Activated gamma-delta T cell (primary cell): ENCODE results near the gene SLC44A5.
"Not testable (repeated sequence)": the region's sequence is repeated elsewhere in the genome, so short reads cannot be mapped to it uniquely, and the experiment has no call there.

Experiments
- DNase-seq: peaks from one replicate; lab custom pipeline; 2025; lab: John Stamatoyannopoulos, UW
- total RNA-seq, 2 donors: gene quantifications; one replicate each; lab custom pipeline; 2026; lab: John Stamatoyannopoulos, UW

Gene SLC44A5
- 0 to 5.6 reads per million in 2 donors for total RNA-seq

DNA sequence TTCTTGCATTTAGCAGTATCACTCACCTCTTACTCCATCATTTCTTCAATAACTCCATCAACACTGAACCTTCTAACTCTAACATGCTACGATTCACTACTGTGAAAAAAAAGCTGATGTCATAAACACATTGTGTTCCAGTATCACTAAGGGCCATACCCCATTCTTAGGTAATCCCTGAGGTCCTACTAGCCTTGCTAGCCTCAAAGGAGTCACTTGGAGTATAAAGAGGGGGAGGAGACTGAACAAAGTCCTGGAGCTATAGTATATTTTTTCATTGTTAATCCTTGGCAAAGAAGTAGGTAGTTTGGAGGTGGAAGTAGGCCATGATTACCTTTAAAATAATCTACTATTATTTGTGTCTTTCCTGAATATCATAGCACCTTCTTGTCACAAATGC is at the start of gene SLC44A5:
SLC44A5 (minus strand) TSS at position 101 of the 400 bp plus-strand sequence. CDS start 69,667 bp downstream, outside the sequence.
- no peak for DNase-seq

DNA sequence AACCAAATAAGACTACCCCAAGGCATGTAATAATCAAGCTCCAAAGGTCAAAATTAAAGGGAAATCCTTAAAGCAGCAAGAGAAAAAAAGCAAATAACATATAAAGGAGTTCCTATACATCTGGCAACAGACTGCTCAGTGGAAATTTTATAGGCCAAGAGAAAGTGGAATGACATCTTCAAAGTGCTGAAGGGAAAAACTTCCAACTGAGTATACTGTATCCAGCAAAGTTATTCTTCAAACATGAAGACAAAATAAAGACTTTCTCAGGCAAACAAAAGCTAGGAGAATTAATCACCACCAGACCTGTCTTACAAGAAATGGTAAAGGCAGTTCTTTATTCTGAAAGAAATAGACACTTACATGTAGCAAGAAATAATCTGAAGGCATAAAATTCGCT is 45.0 kb upstream of the SLC44A5 start:
- no peak for DNase-seq

- DNase-seq = not testable (repeated sequence)
Measured at GRCh38 chr1:75647183-75647582, 36.3 kb upstream of the SLC44A5 start.

GRCh38 chr1:75645153-75645552 is 34.2 kb upstream of the SLC44A5 start:
- not testable (repeated sequence) for DNase-seq

- no peak for DNase-seq
Measured at GRCh38 chr1:75643460-75643859, 32.5 kb upstream of the SLC44A5 start.

GRCh38 chr1:75641325-75641724 is 30.4 kb upstream of the SLC44A5 start:
- no peak for DNase-seq

GRCh38 chr1:75640137-75640536 is 29.2 kb upstream of the SLC44A5 start:
- DNase-seq = no peak

- DNase-seq = no peak
Measured at GRCh38 chr1:75632350-75632949, 21.5 kb upstream of the SLC44A5 start.

DNA sequence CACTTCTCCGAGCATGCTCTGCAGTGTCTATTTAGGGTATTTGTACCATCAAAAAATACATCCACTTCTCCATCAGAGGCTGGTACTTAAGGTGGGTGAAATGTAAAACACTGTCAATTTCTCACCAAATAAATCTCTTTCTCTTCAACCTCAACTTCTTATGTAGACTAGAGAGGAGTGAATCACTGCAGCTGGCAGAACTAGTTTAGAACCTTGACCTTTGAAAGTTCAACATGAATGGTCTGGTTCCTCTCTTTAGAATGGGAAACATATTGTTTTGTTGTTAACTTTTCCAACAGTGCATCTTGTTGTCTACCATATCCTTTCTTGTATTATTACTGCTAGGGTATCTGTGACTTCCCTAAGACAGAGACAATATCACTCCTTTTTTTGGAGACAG is 20.1 kb upstream of the SLC44A5 start:
- no peak for DNase-seq

DNA sequence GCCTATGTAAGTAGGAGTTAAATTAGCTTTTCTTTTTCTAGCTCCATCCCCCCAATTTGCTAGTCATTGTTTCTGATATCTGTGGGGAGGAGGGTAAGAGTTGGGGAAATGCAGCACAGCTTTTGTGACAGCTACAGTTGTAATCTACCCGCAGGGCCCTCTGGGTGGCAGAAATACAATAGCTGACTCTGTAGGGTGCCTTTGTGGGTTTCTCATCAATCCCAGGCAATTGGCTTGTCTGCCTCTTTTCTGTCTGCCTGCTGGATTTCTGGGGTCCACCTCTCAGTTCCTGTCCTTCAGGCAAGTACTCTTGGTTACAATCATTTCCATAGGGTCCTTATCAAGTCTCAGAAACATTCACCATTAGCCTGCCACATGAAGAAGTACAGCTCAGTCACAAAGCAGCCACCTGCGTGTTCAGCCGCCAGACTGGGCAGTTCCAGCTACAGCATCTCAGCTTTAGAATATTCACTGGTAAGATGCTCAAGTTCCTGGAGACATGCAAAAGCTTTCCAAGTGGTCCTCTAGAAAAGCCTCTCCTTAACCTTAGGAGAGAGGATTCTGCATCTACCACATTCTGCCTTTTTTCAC is 19.2 kb upstream of the SLC44A5 start:
- no peak for DNase-seq

- DNase-seq = no peak
Measured at GRCh38 chr1:75625795-75626194, 14.9 kb upstream of the SLC44A5 start.

GRCh38 chr1:75618382-75618781 is 7.5 kb upstream of the SLC44A5 start:
- no peak for DNase-seq

DNA sequence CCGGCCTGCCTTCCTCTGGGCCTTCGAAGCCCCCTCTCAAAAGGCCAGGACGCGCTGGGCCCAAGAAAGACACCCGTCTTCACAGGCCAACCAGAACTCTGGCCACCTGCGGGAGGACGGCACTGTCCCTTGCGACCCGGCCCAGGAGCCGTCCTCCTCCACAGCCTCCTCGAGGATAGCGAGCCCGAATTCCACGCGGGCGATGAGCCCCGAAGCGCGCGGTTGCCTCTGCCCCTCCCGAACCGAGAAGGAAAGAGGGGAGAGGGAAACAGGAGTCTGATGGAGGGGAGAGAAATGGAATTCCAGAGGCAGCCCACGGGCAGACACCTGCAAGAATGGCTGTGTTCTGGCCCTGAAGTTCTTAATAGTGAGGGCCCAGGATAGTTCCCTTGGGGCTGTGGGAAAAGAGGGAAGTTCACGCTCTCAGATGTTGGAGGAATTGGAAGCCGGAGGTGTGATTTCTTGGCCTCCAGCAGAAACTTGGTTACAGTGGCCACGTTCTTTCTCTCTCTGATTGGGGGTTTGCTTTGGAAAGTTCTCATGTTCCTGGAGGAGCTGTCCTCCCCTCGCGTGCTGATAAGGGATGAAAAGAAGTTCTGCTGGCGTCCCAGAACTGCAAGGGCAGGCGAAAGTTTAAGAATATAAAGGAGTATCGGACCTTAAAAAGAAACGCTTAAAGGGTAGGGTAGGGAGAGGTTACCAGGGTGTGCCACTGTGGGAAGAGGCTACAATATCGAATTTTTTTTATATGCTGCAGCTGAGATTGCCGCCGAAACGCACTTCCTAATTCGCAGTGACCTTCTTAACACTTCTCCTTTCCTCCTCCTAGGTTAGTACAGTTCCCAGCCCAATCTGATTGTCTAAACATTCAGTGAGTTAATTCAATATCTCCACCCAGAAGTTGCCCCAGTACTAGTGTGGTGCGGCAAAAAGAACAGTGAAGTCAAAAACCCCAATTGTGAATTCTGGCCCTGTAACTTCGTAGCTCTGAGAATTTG is 5.8 kb upstream of the SLC44A5 start:
- DNase-seq = no peak

GRCh38 chr1:75615613-75616435 is 4.9 kb upstream of the SLC44A5 start:
- DNase-seq = no peak

DNA sequence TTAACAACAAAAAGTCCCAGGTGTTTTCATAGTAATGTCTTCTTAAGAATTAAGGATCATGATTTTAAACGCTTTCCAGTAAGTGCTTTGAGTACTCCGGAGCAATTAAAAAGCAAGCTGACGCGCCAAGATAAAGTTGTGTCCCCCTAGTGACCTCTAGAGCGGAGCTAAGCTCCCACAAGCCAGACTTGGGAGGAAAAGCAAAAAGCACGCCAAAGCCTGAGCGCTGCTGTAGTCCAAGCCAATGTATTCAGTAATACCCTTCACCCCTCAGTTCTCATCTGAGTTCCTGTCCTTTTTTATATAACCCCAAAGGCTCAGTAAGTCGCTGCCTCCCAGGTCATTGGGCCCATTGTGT is 3.5 kb upstream of the SLC44A5 start:
- no peak for DNase-seq

DNA sequence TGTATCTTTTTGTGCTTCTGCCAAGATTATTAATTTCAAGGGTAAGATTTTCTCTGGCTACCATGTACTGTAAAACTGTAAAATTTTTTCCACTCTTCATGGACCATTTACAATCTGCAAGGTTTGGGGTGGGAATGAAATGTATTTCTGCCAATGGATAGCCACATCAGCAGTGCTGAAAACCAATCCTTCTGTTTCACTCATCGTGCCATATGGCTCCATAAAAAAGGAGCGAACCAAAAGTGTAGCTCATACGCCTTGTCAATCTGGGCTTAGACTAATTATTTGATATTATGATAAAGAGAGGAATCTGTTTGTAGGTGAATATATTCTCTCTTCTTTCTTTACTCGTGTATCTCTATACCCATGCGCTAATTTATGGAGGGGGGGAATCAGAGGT is 3.0 kb upstream of the SLC44A5 start:
- DNase-seq = no peak

DNA sequence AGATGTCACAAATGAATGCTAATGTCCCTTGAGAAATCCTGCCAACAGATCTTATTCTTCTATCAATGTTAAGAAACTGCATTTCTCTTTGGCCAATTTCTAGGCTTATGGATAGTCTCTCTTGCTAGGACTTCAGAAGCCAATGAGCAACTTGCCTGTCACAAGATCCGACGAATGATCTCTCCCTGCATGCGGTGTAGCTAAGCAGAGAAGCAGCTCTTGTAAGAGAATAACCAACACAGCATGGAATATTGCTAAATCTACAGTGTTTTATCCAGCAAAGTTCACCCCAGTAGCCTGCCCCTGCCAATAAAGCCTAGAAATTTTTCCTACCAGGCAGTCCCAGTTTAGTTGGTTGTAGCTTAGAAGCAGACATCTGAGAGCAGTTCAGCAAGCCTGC is 2.1 kb upstream of the SLC44A5 start:
- DNase-seq = no peak

DNA sequence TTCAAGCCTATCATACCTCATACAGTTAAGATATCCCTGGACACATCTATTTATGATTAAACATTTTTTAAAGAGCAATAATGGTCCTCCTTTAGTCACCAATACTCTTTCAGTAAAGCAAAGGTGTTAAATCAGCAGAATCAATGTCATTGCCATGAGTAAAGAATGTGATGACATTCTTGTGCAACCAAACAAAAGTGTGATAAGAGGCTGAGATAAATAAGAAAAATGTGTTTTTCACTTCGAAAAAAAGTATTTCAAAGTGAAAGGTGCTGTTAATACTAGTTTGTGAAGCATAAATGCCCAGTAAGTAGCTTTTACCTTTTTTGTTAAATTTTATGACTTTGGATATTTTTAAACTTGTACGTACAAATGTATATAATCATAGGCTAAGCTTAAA is 8.4 kb downstream of the SLC44A5 start:
- no peak for DNase-seq

DNA sequence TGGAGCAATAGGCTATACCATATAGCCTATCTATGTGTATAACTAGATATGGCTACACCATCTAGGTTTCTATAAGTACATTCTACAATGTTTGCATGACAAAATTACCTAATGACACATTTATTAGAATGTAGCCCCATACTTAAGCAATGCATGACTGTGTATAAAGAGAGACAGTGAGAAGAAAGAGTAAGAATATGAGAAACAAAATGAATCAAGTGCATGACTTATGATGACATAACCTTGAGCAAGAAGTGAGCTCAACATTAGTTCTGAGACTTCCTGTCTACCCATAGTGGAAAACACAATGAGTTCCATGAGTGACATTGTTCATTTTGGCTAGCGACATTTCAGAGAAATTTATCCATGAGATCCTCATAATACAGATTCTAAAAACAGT is 10.1 kb downstream of the SLC44A5 start:
- no peak for DNase-seq

GRCh38 chr1:75594327-75594726 is 16.6 kb downstream of the SLC44A5 start:
- DNase-seq = no peak

GRCh38 chr1:75593457-75593856 is 17.5 kb downstream of the SLC44A5 start:
- DNase-seq = not testable (repeated sequence)

DNA sequence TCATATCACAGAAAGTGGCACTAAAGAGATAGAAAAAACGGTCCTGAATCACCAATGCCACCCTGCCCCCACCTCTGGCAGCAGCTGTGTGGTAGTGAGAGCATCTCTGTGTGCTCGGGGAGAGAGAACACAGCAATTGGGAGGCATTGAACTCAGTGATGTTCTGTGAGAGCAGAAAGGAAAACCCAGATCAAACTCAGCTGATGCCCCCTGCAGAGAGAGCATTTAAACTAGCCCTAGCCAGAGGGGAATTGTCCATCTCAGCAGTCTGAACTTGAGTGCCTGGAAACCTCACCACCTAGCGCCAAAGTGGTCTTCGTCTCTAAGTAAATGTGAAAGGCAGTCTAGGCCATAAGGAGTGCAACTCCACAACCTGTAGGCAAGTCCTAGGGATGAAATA is 21.3 kb downstream of the SLC44A5 start:
- DNase-seq = no peak
